Cardiac fibroblast (primary cell): ENCODE data around the gene PGLYRP2.

Experiments
- DNase-seq, 2 donors: peaks; one replicate each; pipeline versions ENCODE4 v3.0.0 to v3.0.0-alpha.2; 2010; ENCODE audit warnings: low read depth in 2 of 2
- H3K4me3 ChIP-seq, 2 donors: replicated peaks in 1 of 2; 1 replicate in 1 of 2; 2 replicates in 1 of 2; pipeline ENCODE4 v1.5.1; 2011; ENCODE audit warnings: low read depth in 2 of 2, low read length in 2 of 2, mild to moderate bottlenecking in 2 of 2, moderate library complexity in 1 of 2
- CTCF ChIP-seq: IDR thresholded peaks from one replicate; pipeline ENCODE4 v1.5.1; 2011; ENCODE audit warnings: low read depth, mild to moderate bottlenecking, low read length, inconsistent platforms

PGLYRP2 gene

GRCh38 chr19:15464394-15465385 is 14.6 kb downstream of the PGLYRP2 start, which contains the start of gene RASAL3:
Gene RASAL3, minus strand, starts transcription at chr19:15464544. Its CDS starts 186 bp downstream, at chr19:15464358.
- DNase-seq = peak; percentile 15 to 19
- H3K4me3 ChIP-seq = no peak within 1 kb of the TSS
- TF ChIP-seq CTCF = no peak

DNA sequence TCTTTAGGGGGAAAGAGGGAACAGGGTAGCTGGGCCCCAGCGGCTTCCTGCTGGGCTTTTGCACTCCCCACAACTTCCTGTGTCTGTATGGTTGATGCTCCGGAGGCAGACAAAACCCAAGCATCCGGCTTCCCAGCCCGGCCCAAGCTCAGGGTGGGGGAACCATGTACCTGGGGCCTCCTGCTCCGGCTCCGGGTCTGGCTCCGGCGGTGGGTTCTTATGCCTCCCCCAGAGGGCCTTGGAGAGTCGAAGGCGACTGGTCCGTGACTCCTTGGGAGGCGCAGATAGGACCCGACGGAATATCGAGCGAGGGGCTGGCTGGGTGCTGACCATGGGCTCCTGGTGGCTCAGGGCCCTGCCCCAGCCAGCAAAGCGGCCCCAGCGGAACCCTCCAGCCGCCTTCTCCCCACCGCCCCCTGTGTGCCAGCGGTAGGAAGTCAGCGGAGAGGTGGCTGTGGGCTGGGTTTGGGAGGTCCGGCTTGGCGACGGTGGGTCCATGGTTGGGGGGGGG is 15.4 kb downstream of the PGLYRP2 start:
- H3K4me3 ChIP-seq = no peak overlapping the region
- no peak for TF ChIP-seq CTCF
- no peak for DNase-seq

DNA sequence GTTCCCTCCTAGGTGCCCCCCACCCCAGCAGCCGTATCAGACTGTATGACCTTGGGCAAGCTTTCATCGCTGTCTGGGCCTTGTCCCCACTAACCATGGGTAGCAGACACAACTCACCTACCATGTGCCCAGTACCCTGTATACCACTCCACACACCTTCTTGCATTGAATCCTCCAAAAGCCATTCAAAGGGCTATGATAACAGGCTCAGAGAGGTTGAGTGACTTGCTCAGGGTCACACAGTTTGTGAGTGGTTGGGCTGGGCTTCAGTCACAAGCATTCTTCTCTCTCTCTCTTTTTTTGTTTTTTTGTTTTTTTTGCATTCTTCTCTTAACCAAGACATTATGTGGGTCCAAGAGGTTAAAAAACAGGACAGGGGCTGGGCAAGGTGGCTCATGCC is 17.6 kb downstream of the PGLYRP2 start:
- no peak overlapping the region for H3K4me3 ChIP-seq
- no peak for TF ChIP-seq CTCF
- no peak for DNase-seq

- no peak for TF ChIP-seq CTCF
- peak in 1 of 2 donors; percentile 17 for DNase-seq
- no peak overlapping the region for H3K4me3 ChIP-seq
Measured at GRCh38 chr19:15457701-15458484, 21.4 kb downstream of the PGLYRP2 start.

DNA sequence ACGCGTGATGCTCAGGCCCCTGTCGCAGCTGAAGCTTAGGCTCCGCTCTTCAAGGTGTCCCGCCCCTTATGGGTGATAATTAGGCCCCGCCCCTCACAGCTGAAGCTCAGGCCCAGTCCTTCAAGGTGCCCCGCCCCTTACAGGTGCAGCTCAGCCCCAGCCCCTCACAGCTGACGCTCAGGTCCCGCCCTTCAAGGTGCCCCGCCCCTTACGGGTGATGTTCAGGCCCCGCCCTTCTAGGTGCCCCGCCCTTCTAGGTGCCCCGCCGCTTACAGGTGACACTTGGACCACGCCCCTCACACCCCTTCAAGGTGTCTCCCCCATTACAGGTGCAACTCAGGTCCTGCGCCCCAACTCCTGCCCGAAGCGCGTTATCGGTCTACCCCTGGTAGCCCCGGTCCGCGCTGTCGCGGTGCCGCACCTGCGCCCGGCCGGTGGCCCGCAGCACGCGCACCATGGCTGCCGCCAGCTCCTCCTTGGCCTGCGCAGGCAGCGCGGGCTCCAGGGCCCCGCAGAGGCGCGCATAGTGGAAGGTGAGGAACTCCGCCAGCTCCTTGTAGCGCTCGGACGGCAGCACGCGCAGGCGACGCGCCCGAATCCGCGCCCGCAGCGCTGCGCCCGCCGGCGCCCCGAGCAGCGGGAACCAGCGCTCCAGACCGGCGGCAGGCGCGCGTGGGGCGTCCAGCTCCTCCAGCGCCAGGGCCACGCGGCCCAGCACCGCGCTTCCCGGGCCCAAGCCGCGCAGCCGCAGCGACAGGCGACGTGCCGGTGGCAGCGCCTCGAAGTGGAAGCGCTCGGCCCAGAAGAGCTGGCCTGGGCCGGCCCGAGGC is 22.2 kb downstream of the PGLYRP2 start:
- H3K4me3 ChIP-seq = no peak overlapping the region
- TF ChIP-seq CTCF = no peak
- no peak for DNase-seq

GRCh38 chr19:15456441-15456840 is 22.9 kb downstream of the PGLYRP2 start:
- TF ChIP-seq CTCF = no peak
- H3K4me3 ChIP-seq = no peak overlapping the region

More at GRCh38 chr19:15456441-15456840, 22.9 kb downstream of the PGLYRP2 start:
- DNase-seq = no peak
